Lung (tissue), 12 donors: Measurements from ENCODE around the gene SEMG1. TPM values are rescaled to one million over a fixed set of nuclear protein-coding genes. Genes with fewer than 3 reads are reported as not detected.

Source experiments
- ATAC-seq: fragments of 200-7000 bp; cut with Tn5 transposase; one replicate; pipeline ENCODE4 v1.9.1; 2020; ENCODE audit warnings: moderate number of reproducible peaks; ENCODE audit not compliant: insufficient read depth, low FRiP score
- DNase-seq, 3 donors: peaks; one replicate each; pipeline ENCODE4 v3.0.0-alpha.2; 2013 to 2017
- H3K27ac ChIP-seq, 2 donors: one replicate each; pipeline ENCODE4 v1.5.1; 2013; ENCODE audit warnings: mild to moderate bottlenecking in 2 of 2, moderate library complexity in 2 of 2, control low read depth in 1 of 2, inconsistent platforms in 1 of 2, low read depth in 1 of 2, low read length in 1 of 2
- H3K27me3 ChIP-seq, 3 donors: one replicate each; pipeline ENCODE4 v1.5.1; 2013; ENCODE audit warnings: low read length in 2 of 3; ENCODE audit not compliant: control insufficient read depth in 3 of 3, insufficient read depth in 3 of 3
- H3K36me3 ChIP-seq, 4 donors: one replicate each; pipeline ENCODE4 v1.5.1; 2013; ENCODE audit warnings: low read length in 4 of 4, mild to moderate bottlenecking in 1 of 4, moderate library complexity in 1 of 4; ENCODE audit not compliant: control insufficient read depth in 4 of 4, insufficient read depth in 4 of 4
- H3K4me1 ChIP-seq, 5 donors: one replicate each; pipeline ENCODE4 v1.5.1; 2013; ENCODE audit warnings: low read length in 5 of 5, mild to moderate bottlenecking in 2 of 5, moderate library complexity in 1 of 5; ENCODE audit not compliant: control insufficient read depth in 5 of 5, insufficient read depth in 5 of 5
- H3K4me3 ChIP-seq: one replicate; pipeline ENCODE4 v1.5.1; 2013; ENCODE audit warnings: mild to moderate bottlenecking, control low read depth, moderate library complexity
- H3K9ac ChIP-seq, 2 donors: one replicate each; pipeline ENCODE4 v1.5.1; 2013; ENCODE audit warnings: low read length in 2 of 2, control low read depth in 1 of 2; ENCODE audit not compliant: insufficient read depth in 1 of 2
- H3K9me3 ChIP-seq, 4 donors: one replicate each; pipeline ENCODE4 v1.5.1; 2013; ENCODE audit warnings: low read length in 3 of 4, mild to moderate bottlenecking in 1 of 4, moderate library complexity in 1 of 4; ENCODE audit not compliant: control insufficient read depth in 4 of 4, insufficient read depth in 3 of 4
- CTCF ChIP-seq: IDR thresholded peaks from 2 replicates; pipeline ENCODE4 v1.5.1; 2012; ENCODE audit warnings: mild to moderate bottlenecking; ENCODE audit errors: control extremely low read depth, extremely low read depth
- WGBS, 2 donors: extraction: QIAGEN DNeasy Blood & Tissue Kit; methylation state at CpG; one replicate each; pipeline ENCODE4 v1.1.7; 2013; 5-methylcytosine and 5-hydroxymethylcytosine counted together
- polyA plus RNA-seq, 2 donors: library from polyadenylated mRNA; stranded (reverse); fragments of 200-250 nt; gene quantifications; one replicate each; pipeline ENCODE4 v1.2.1, GENCODE V29; 2013
- total RNA-seq, 2 donors: library from RNA; depleted of rRNA in 1 of 2; stranded (reverse); fragments of >200 nt in 1 of 2; gene quantifications; one replicate each; pipeline ENCODE4 v1.2.1, GENCODE V29; 2014 to 2021
- donor health status: control.
- donor health status: control.
- donor health status: Bipolar disorder and iron deficiency.
- donor health status: healthy.
- donor health status: DM: yes; HTN: yes; CAD: no.

The SEMG1 gene
- total and polyA plus RNA-seq, 4 donors: 0.14 TPM; not detected in 3

GRCh38 chr20:45258259-45258658 is 51.4 kb downstream of the SEMG1 start:
- peaks cover 0 to 15% (median 9%) of the 10 kb centered on the region in 5 donors for H3K4me1 ChIP-seq
- H3K36me3 ChIP-seq: no peaks in the 10 kb centered on the region
- TF ChIP-seq CTCF: no peak
- H3K27me3 ChIP-seq: peaks cover 0 to 4% (median 0%) of the 10 kb centered on the region in 3 donors
- no peak overlapping the region for H3K4me3 ChIP-seq
- DNase-seq: no peak
- no peak overlapping the region for H3K9ac ChIP-seq
- ATAC-seq: no peak
- H3K27ac ChIP-seq: no peak overlapping the region
- WGBS, 2 donors: 95% methylated on average over 3 of the region's 3 CpGs
- no peaks in the 10 kb centered on the region for H3K9me3 ChIP-seq

GRCh38 chr20:45258664-45259063 is 51.8 kb downstream of the SEMG1 start:
- H3K4me3 ChIP-seq: no peak overlapping the region
- H3K9ac ChIP-seq: no peak overlapping the region
- no peak overlapping the region for H3K27ac ChIP-seq
- no peak for DNase-seq
- H3K4me1 ChIP-seq: peaks cover 0 to 15% (median 7%) of the 10 kb centered on the region in 5 donors
- TF ChIP-seq CTCF: no peak
- ATAC-seq: no peak
- WGBS, 2 donors: 63 to 70% methylated on average over 2 of the region's 2 CpGs
- peaks cover 0 to 4% (median 0%) of the 10 kb centered on the region in 3 donors for H3K27me3 ChIP-seq
- H3K9me3 ChIP-seq: no peaks in the 10 kb centered on the region
- H3K36me3 ChIP-seq: no peaks in the 10 kb centered on the region

Other genes with a start within 250 kb of the SEMG1 start
- gene TOMM34, start 246.6 kb upstream of the SEMG1 start, total RNA-seq: 10 to 100 TPM in 1 of 2 donors, 1 to 10 TPM in 1; 9.8 to 18.2 TPM
- 10 to 100 TPM; 16.1 to 24.7 TPM for gene TOMM34, start 246.6 kb upstream of the SEMG1 start, polyA plus RNA-seq
- 10 to 100 TPM; 34.6 to 70.9 TPM for gene STK4, start 240.5 kb upstream of the SEMG1 start, total RNA-seq
- 10 to 100 TPM; 11.8 to 21.7 TPM for gene STK4, start 240.5 kb upstream of the SEMG1 start, polyA plus RNA-seq
- 1 to 10 TPM; 2.0 to 3.0 TPM for gene KCNS1, start 105.9 kb upstream of the SEMG1 start, total RNA-seq
- gene KCNS1, start 105.9 kb upstream of the SEMG1 start, polyA plus RNA-seq: under 1 TPM; 0.45 to 0.51 TPM
- not detected for gene WFDC5, start 91.9 kb upstream of the SEMG1 start, total RNA-seq
- under 1 TPM; 0.11 to 0.57 TPM for gene WFDC5, start 91.9 kb upstream of the SEMG1 start, polyA plus RNA-seq
- 1 to 10 TPM in 1 of 2 donors, under 1 TPM in 1; 0.85 to 2.1 TPM for gene WFDC12, start 82.6 kb upstream of the SEMG1 start, total RNA-seq
- gene WFDC12, start 82.6 kb upstream of the SEMG1 start, polyA plus RNA-seq: 1 to 10 TPM; 4.9 to 5.9 TPM
- 10 to 100 TPM; 44.9 to 90.4 TPM for gene PI3, start 32.1 kb upstream of the SEMG1 start, total RNA-seq
- 100 to 1,000 TPM in 1 of 2 donors, 10 to 100 TPM in 1; 28.0 to 416 TPM for gene PI3, start 32.1 kb upstream of the SEMG1 start, polyA plus RNA-seq
- not detected for gene SEMG2, start 14.3 kb downstream of the SEMG1 start, total RNA-seq
- gene SEMG2, start 14.3 kb downstream of the SEMG1 start, polyA plus RNA-seq: not detected
- gene SLPI, start 47.5 kb downstream of the SEMG1 start, total RNA-seq: 1,000 to 10,000 TPM in 1 of 2 donors, 100 to 1,000 TPM in 1; 451 to 1,312 TPM
- 1,000 to 10,000 TPM; 2,300 to 8,409 TPM for gene SLPI, start 47.5 kb downstream of the SEMG1 start, polyA plus RNA-seq
- gene RBPJL, start 99.8 kb downstream of the SEMG1 start, total RNA-seq: under 1 TPM in 1 of 2 donors, not detected in 1; 0.12 TPM
- not detected for gene RBPJL, start 99.8 kb downstream of the SEMG1 start, polyA plus RNA-seq
- gene MATN4, start 101.3 kb downstream of the SEMG1 start, total RNA-seq: under 1 TPM; 0.46 to 0.49 TPM
- gene MATN4, start 101.3 kb downstream of the SEMG1 start, polyA plus RNA-seq: under 1 TPM; 0.14 to 0.24 TPM
- gene SDC4, start 141.4 kb downstream of the SEMG1 start, total RNA-seq: 100 to 1,000 TPM; 250 to 313 TPM
- 100 to 1,000 TPM; 239 to 258 TPM for gene SDC4, start 141.4 kb downstream of the SEMG1 start, polyA plus RNA-seq
- 10 to 100 TPM; 21.3 to 45.5 TPM for gene SYS1, start 156.1 kb downstream of the SEMG1 start, total RNA-seq
- 10 to 100 TPM; 24.9 to 57.5 TPM for gene SYS1, start 156.1 kb downstream of the SEMG1 start, polyA plus RNA-seq
- not detected for gene TP53TG5, start 171.3 kb downstream of the SEMG1 start, total RNA-seq
- under 1 TPM; 0.03 to 0.28 TPM for gene TP53TG5, start 171.3 kb downstream of the SEMG1 start, polyA plus RNA-seq
- 10 to 100 TPM; 11.7 to 61.1 TPM for gene DBNDD2, start 201.3 kb downstream of the SEMG1 start, total RNA-seq
- 10 to 100 TPM; 54.6 to 75.4 TPM for gene DBNDD2, start 201.3 kb downstream of the SEMG1 start, polyA plus RNA-seq
- gene PIGT, start 209.1 kb downstream of the SEMG1 start, total RNA-seq: 100 to 1,000 TPM in 1 of 2 donors, 10 to 100 TPM in 1; 33.6 to 107 TPM
- gene PIGT, start 209.1 kb downstream of the SEMG1 start, polyA plus RNA-seq: 10 to 100 TPM; 71.6 to 73.0 TPM